ENCODE data around the gene CDH4. TPM values are rescaled to one million over a fixed set of nuclear protein-coding genes. Genes with fewer than 3 reads are reported as not detected.

The CDH4 gene
- total RNA-seq, 1 donor from 2014 or later, result 3.2 TPM

GRCh38 chr20:61974357-61974665 lies 722.2 kb downstream of the CDH4 start:
- Histone ChIP-seq H3K4me3 (ENCODE audit: insufficient read depth, low read depth, low read length) (no peak overlapping the region), H3K79me2 (ENCODE audit: insufficient read depth, low read length) (no peaks in the 10 kb centered on the region), H3K4me1 (ENCODE audit: insufficient read depth, low read length) (no peaks in the 10 kb centered on the region), H3K9ac (ENCODE audit: low read length) (no peak overlapping the region), H3K27ac (ENCODE audit: low read depth, low read length) (no peak overlapping the region), H4K20me1 (ENCODE audit: insufficient read depth, low read length) (peaks cover 18% of the 10 kb centered on the region), H3K36me3 (ENCODE audit: insufficient read depth, low read length) (peaks cover 3% of the 10 kb centered on the region), H3K9me3 (ENCODE audit: insufficient read depth, low read depth, low read length) (no peaks in the 10 kb centered on the region), H2AFZ (ENCODE audit: low read depth, low read length) (no peak overlapping the region), H3K27me3 (ENCODE audit: insufficient read depth, low read length) (no peaks in the 10 kb centered on the region), H3K4me2 (ENCODE audit: low read length) (no peak overlapping the region)
- FAIRE-seq (no peak), DNase-seq (ENCODE audit: low read depth) (no peak)
- TF ChIP-seq EZH2 (IDR thresholded peaks at IDR 0.05; ENCODE audit: insufficient read depth, low read length) (no peak), CTCF (IDR thresholded peaks at IDR 0.05; ENCODE audit: insufficient read depth, low read depth, low read length) (no peak)
- Mint-ChIP-seq H3K36me3 (ENCODE audit: low read depth, unreplicated experiment) (peaks cover 24% of the 10 kb centered on the region), H3K4me1 (ENCODE audit: low read depth, unreplicated experiment) (no peaks in the 10 kb centered on the region), H3K27ac (ENCODE audit: unreplicated experiment) (no peak overlapping the region), H3K27me3 (ENCODE audit: low read depth, unreplicated experiment) (no peaks in the 10 kb centered on the region), H3K4me3 (ENCODE audit: unreplicated experiment) (no peak overlapping the region), H3K9me3 (ENCODE audit: unreplicated experiment) (no peaks in the 10 kb centered on the region)

GRCh38 chr20:61975407-61976129 lies 723.5 kb downstream of the CDH4 start:
- Mint-ChIP-seq H3K27me3 (ENCODE audit: low read depth, unreplicated experiment) (no peaks in the 10 kb centered on the region), H3K4me3 (ENCODE audit: unreplicated experiment) (no peak overlapping the region), H3K4me1 (ENCODE audit: low read depth, unreplicated experiment) (no peaks in the 10 kb centered on the region), H3K9me3 (ENCODE audit: unreplicated experiment) (no peaks in the 10 kb centered on the region), H3K36me3 (ENCODE audit: low read depth, unreplicated experiment) (peaks cover 21% of the 10 kb centered on the region), H3K27ac (ENCODE audit: unreplicated experiment) (no peak overlapping the region)
- no peak overlapping the region for H3K4me3 ChIP-seq (ENCODE audit: insufficient read depth, low read depth, low read length)
- FAIRE-seq (no peak), DNase-seq (ENCODE audit: low read depth) (no peak)
- no peaks in the 10 kb centered on the region for H3K9me3 ChIP-seq (ENCODE audit: insufficient read depth, low read depth, low read length)
- H3K27me3 ChIP-seq (ENCODE audit: insufficient read depth, low read length), result no peaks in the 10 kb centered on the region
- no peak for TF ChIP-seq CTCF (IDR thresholded peaks at IDR 0.05; ENCODE audit: insufficient read depth, low read depth, low read length)
- no peak for TF ChIP-seq EZH2 (IDR thresholded peaks at IDR 0.05; ENCODE audit: insufficient read depth, low read length)
- no peaks in the 10 kb centered on the region for H3K79me2 ChIP-seq (ENCODE audit: insufficient read depth, low read length)
- H3K9ac ChIP-seq (ENCODE audit: low read length), result no peak overlapping the region
- H3K36me3 ChIP-seq (ENCODE audit: insufficient read depth, low read length), result peaks cover 3% of the 10 kb centered on the region
- H2AFZ ChIP-seq (ENCODE audit: low read depth, low read length), result no peak overlapping the region
- no peak overlapping the region for H3K4me2 ChIP-seq (ENCODE audit: low read length)
- no peak overlapping the region for H3K27ac ChIP-seq (ENCODE audit: low read depth, low read length)
- peaks cover 18% of the 10 kb centered on the region for H4K20me1 ChIP-seq (ENCODE audit: insufficient read depth, low read length)
- H3K4me1 ChIP-seq (ENCODE audit: insufficient read depth, low read length), result no peaks in the 10 kb centered on the region

GRCh38 chr20:61976263-61976643 lies 724.2 kb downstream of the CDH4 start:
- Histone ChIP-seq H3K9me3 (ENCODE audit: insufficient read depth, low read depth, low read length) (no peaks in the 10 kb centered on the region), H3K4me1 (ENCODE audit: insufficient read depth, low read length) (no peaks in the 10 kb centered on the region), H3K79me2 (ENCODE audit: insufficient read depth, low read length) (no peaks in the 10 kb centered on the region), H3K27me3 (ENCODE audit: insufficient read depth, low read length) (no peaks in the 10 kb centered on the region), H3K9ac (ENCODE audit: low read length) (no peak overlapping the region), H3K4me3 (ENCODE audit: insufficient read depth, low read depth, low read length) (no peak overlapping the region), H3K27ac (ENCODE audit: low read depth, low read length) (no peak overlapping the region), H3K36me3 (ENCODE audit: insufficient read depth, low read length) (peaks cover 3% of the 10 kb centered on the region), H3K4me2 (ENCODE audit: low read length) (no peak overlapping the region), H4K20me1 (ENCODE audit: insufficient read depth, low read length) (peaks cover 20% of the 10 kb centered on the region), H2AFZ (ENCODE audit: low read depth, low read length) (no peak overlapping the region)
- peaks cover 23% of the 10 kb centered on the region for H3K36me3 Mint-ChIP-seq (ENCODE audit: low read depth, unreplicated experiment)
- no peak overlapping the region for H3K4me3 Mint-ChIP-seq (ENCODE audit: unreplicated experiment)
- no peaks in the 10 kb centered on the region for H3K9me3 Mint-ChIP-seq (ENCODE audit: unreplicated experiment)
- no peaks in the 10 kb centered on the region for H3K27me3 Mint-ChIP-seq (ENCODE audit: low read depth, unreplicated experiment)
- FAIRE-seq, result no peak
- no peaks in the 10 kb centered on the region for H3K4me1 Mint-ChIP-seq (ENCODE audit: low read depth, unreplicated experiment)
- H3K27ac Mint-ChIP-seq (ENCODE audit: unreplicated experiment), result no peak overlapping the region
- DNase-seq (ENCODE audit: low read depth), result no peak
- no peak for TF ChIP-seq EZH2 (IDR thresholded peaks at IDR 0.05; ENCODE audit: insufficient read depth, low read length)

All from astrocyte (in vitro differentiated cells and primary cell).